ENCODE data around the gene UNC45A.
"Not testable (repeated sequence)": the region's sequence is repeated elsewhere in the genome, so short reads cannot be mapped to it uniquely, and the experiment has no call there.

Gene UNC45A

DNA sequence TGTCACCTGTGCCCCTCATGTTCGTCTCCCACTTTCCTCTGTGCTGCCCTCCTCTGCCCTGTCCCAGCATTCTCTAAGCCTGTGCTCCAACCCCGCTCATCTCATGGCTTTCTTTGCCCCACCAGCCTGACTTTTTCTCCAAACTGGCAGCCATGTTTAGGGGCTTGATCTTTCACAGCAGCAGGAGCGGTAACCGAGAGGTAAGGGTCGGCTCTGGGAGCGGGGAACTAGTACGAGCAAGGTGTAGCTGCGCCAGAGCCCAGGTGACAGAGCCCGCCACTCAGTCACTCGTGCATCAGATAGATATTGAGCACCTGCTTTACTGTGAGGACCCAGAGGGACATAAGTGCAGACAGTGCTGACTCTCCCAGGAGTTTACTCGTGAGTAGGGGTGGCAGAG is 18.6 kb upstream of the UNC45A start:
- DNase-seq: no peak

DNA sequence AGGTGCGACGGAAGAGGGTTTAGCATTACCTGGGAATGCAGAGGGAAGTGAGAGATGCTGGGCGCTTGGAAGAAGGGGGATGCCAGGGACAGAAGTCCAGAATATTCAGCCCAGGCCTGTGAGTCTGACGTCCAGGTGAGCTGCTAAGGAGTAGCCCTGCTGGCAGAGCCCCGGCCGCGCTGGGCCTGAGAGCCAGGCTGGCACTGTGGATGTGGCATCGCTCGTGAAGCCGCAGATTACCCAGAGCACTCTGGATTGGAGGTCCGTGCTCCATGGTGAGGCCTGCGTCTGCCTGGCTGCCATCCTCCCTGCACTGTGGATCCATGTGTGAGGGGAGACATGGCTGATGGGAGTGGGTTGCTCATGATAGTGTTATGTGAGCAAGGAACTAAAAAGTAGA is 17.5 kb upstream of the UNC45A start:
- no peak for DNase-seq

DNA sequence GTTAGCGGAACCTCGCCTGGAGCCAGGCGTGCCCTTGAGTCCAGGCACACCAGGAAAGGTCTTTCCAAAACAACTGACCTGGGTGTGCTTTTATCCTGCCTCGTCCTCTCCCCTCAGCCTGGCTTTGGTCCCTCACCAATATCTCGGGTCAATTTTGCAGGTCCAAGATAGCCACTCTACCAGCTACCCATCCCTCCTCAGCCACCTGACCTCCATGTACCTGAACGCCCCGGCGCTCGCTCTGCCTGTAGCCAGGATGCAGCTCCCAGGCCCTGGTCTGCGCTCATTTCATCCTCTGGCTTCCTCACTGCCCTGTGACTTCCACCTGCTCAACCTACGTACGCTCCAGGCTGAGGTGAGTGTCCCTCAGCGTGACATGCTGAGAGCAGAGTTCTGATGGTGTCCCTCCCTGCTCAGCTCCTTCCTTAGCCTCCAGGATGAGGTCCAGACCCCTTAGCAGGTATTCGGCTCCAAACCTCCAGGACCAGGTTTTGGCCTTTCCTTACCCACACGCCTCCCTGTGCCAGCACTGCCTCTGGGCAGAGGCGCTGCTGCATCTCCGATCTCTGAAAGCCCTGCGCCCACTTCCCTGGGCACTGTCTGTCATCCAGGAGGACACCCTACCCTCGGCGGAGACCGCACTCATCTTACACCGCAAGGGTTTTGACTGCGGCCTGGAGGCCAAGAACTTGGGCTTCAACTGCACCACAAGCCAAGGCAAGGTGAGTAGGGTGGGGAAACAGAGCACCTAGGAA is 16.9 kb upstream of the UNC45A start:
- DNase-seq: no peak

DNA sequence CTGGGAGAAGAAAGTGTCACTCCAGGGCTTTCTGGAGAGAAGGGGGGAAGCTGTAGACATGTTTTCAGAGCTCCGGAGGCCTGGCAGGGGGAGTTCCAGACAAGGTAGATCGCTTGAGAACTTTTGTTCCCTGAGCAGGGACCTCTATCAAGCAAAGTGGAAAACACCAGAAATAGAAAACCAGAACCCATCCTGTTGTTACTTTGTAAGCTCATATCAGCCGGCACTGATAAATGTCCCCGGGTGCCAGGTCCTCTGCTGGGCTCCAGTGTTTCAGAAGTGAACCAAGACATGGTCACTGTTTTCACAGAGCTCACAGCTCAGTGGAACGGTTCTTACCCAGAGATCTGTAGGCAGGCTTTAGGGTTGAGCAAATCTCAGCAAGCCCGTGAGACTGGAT is 16.2 kb upstream of the UNC45A start:
- no peak for DNase-seq

DNA sequence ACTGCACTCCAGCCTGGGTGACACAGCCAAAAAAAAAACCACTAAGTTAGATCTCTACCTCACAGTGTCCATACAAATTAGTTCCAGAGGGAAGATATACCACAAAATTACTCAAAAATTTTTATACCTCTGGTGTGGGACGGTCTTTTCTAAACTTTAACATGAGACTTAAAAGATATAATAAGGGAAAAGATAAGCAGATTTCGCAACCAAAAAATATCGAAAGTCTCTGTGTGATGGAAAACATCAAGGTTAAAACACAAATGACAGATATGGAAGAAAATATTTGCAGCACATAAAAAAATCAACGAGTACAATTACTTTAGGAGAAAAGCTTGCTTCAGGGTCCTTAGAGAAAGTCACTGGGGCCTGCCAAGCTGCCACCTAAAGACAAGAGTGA is 13.2 kb upstream of the UNC45A start:
- no peak for DNase-seq

DNA sequence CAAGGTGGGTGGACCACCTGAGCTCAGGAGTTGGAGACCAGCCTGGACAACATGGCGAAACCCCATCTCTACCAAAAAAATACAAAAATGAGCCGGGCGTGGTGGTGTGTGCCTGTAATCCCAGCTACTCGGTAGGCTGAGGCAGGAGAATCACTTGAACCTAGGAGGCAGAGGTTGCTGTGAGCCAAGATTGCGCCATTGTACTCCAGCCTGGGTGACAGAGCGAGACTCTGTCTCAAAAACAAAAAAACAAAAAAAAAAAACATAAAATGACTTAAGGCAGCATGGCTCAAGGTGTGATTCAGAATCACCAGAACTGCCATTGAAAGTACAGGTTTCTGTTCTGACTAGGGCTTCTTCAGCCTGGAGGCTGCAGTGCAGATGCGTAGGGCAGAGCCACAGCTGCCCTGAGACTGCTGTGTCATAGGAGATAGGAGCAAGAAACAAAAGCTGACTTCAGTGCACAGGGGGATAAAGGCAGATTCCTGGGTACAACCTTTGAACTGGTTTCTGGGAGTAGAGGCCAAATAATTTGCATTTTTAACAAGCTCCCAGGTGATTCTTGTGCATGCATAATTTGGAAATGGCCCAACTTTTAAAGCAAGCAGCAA is 12.3 kb upstream of the UNC45A start:
- not testable (repeated sequence) for DNase-seq

DNA sequence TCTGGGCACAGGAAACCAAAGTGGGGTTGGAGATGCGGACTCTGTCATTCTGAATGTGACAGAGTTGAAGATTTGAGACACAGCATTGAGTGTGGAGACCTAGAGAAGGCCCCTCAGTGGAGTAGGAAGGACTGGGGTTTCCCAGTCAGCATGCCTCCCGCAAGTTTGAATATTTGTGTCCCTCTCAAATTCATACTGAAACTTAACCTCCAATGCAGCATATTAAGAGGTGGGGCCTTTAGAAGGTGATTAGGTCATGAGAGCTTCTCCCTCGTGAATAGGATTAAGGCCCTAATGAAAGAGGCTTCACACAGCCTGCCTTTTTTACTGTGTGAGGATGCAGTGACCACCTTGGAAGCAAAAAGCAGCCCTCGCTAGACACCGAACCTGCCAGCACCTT is 10.7 kb upstream of the UNC45A start:
- DNase-seq: no peak

DNA sequence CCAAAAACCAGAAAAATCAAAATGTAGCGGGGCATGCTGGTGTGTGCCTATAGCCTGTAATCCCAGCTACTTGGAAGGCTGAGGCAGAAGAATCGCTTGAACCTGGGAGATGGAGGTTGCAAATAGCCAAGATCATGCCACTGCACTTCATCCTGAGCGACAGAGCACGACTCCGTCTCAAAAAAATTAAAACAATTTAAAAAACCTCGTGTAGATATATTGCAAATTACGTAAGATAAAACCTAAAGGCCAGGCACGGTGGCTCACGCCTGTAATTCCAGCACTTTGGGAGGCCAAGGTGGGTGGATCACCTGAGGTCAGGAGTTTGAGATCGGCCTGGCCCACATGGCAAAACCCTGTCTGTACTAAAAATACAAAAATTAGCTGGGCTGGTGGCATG is 8.3 kb upstream of the UNC45A start:
- not testable (repeated sequence) for DNase-seq

DNA sequence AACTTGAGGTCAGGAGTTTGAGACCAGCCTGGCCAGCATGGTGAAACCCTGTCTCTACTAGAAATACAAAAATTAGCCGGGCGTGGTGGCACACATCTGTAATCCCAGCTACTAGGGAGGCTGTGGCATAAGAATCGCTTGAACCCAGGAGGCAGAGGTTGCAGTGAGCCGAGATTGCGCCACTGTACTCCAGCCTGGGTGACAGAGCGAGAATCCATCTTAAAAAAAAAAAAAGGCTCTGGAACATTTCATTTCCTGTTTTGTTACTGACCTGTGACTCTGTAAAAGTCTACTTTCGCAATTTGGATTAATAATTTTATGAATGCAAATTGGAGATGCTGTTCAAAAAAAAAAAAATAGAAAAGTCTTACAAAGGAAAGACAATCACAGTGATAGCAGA is 7.0 kb upstream of the UNC45A start:
- not testable (repeated sequence) for DNase-seq

DNA sequence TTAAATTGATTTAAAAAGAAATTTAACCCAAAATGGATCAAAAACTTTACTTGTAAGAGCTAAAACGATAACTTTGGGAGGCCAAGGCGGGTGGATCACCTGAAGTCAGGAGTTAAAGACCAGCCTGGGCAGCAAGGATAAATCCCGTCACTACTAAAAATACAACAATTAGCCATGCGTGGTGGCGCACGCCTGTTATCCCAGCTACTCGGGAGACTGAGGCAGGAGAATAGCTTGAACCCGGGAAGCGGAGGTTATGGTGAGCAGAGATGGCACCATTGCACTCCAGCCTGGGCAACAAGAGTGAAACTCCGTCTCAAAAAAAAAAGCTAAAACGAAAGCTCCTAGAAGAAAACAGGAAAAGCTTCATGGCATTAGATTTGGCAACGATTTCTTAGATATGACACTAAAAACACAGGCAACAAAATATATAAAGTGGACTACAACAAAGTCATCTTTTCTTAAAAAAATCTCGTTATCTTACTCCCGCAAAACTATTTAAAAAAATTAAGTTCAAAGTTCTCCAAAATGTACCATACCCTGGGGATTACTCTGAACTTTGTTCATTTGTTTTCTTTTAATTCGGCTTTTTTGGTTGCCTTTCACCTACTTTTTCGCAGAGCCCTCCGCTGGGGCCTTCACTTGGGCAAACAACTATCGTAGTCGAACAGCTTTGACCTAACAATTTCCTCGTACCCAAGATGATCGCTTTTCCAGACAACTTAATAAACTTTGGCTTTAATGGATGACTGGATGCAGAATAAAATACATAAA is 5.7 kb upstream of the UNC45A start:
- DNase-seq: no peak

DNA sequence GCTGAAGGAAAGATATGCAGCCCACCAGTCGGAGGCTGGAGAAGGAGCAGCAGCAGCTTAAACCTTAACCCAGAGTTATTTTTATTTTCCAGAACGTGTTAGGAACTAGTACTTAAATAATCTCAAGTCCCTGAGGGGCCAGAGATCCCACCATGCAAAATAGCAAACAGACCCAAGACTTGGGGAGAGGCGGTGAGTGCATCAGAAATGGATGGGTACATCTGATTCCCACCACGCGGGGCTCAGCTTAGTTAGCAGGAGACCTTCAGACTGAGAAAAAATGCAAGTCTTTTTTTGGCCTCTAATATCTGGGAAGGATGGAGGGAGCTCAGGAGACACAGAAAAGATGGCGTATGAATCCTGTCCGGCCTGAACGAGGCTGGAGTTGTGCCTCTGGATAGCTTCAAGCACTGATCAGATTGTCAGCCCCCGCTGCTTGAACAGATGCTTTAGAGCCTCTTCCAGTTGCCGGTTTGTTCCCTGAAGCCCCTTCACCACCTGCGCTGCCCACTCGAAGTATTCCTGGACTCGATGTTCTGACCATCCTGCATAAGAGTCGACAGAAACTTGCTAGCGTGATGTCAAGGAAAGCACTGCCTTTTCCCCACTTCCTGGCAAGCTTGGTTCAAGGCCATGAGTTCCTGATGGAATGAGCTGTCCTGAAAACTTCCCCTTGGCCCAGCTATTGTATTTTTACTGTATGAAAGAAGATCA is 4.1 kb upstream of the UNC45A start:
- no peak for DNase-seq

DNA sequence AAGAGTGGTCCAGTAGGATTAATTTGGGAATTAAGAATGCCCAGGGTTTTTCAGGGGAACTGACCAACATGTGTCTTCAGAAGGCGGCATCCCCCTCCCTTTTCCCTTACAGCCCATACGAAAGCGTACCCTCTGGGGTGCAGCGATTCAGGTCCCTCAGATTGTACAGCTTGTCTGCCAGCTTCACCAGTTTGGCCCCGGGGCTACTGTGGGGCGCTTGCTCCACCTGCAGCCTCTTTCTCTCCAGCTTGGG is 3.6 kb upstream of the UNC45A start:
- DNase-seq: no peak

DNA sequence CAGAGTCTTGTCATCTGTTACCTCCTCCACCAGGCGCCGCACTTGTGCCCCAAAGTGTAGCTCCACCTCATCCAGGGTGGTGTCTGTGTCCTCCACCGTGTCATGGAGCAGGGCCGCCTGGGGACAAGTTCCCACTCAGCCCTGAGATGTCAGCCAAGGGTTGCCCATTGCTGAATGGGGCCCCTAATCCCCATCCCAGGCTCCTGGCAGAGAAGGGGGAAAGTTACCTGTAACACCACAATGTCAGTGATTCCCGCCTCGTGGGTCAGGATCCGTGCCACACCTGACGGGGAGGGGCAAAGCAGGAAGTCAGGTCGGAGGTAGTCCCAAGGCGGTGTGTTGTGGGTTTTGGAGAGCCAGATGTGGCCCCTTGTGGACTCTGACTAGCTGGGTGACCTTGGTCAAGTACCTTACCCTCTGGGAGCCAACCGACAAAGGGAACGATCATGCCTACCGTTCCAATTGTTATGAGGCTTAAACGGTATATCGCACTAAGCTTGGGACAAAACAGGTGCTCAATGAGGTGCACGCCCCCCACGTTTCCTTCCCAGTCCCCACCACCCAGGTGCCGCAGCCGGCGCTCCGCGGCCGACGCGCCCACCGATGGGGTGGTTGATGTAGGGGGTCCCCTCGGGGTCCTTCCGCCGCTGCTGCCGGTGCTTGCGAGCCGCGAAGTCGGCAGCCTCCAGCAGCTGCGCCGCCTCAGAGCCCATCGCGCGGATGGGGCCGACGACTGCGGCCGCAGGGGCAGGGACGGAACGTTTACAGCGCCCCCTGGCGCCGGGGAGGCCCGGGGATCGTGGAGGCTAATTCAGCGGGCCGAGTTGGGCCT is 3.0 kb upstream of the UNC45A start, which contains the start of gene HDDC3:
TSS of gene HDDC3 (minus strand) at position 722 of the 832 bp plus-strand sequence. CDS start at position 713, 9 bp downstream.
- DNase-seq: peak; percentile 81

DNA sequence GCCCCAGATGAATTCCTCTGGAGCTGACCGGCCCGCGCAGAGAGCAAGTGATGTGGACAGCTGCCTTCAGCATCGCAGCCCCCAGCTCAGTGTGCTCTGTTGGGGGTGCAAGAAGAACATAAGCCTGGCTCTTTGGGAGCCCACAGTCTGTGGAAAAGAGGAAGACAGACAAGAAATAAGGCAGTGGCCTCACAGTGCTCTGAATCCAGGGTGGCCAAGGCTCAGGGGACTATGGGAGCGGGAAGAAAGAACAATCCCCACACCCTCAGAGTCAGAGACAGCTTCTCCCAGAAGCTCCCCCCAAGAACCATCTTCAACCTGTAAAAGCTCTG is 2.5 kb upstream of the UNC45A start:
- no peak for DNase-seq

DNA sequence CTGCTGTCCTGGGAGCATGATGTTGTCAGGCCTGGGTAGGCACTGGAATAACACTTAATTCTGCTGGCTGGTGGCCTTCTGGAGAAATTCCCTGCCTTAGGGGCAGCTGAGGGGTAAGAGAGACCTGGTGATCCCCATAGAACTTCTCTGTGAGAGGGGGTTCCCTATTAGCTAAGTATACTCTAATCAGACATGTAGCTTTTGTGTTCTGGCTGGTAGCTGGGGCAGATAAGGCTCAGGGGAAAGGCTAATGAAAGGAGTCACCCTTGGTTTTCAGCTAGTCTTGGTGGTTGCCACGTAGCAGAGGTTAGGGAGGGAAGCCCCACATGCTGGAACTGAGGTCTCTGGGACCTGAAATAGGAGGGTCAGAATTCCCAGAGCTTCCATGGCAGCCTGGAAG is 1.8 kb upstream of the UNC45A start:
- DNase-seq: no peak

DNA sequence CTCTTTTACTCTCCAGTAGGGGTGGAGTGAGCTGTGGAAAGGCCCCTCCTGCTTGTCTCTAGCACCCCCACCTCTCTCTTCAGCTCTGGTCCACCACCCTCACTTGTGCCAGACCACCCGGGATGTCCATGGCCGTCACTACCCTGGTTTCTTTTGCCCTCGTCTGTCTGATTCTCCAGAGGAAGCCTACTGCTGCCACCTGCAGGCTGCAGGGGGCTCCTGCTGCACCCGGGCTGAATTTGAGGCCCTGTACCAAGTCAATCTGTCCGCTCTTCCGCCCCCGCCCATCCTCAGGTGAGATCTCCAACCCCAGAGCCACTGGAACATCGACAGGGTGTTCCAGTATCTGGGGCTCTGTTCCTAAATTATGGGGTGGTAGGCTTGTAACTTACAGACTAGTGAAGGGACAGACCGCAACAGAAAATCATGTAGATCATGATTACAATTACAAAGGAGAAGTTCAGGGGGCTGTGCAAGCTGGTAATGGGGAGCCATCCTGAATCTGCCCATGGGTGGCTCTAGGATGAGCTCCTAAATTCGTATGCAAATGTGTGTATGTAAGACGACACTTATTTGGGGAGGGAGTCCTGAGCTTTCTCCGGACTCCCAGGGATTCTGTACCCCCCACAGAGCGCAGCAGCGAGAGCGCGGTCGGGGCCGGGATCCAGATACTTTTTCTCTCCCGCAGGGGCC is 683 bp upstream of the UNC45A start:
- peak; percentile 81 for DNase-seq

DNA sequence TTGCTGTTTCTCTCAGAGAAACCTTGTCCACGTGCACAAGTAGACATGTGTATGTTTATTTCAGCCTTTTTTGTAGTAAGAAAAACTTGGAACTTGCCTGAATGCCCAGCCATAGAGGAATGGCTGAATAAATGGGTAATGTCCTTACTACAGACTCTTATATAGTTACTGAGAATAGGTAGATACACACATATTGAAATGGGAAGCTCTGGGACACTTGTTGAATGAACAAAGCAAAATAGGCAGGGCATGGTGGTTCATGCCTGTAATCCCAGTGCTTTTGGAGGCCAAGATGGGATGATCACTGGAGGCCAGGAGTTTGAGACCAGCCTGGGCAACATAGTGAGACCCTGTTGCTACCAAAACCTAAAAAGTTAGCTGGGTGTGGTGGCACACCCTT is 1.7 kb downstream of the UNC45A start:
- no peak for DNase-seq

DNA sequence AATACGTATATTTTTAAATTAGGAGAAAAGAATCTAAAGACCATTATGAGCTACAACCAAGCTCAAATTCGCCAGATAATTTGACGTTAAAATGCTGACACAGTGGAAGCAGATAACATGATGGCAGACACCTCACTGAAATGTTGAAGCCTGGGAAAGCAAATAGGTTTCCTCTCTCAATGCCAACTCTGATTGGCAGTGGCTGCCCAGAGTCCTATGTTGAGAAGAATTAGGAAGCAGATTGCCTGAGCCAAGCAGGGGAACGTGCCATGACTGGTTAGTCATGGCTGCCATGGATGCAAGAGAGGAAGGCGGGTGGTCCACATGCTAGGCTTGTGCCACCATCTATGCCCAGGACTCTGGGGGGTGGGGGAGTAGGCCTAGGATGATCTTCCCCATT is 3.2 kb downstream of the UNC45A start:
- no peak for DNase-seq

DNA sequence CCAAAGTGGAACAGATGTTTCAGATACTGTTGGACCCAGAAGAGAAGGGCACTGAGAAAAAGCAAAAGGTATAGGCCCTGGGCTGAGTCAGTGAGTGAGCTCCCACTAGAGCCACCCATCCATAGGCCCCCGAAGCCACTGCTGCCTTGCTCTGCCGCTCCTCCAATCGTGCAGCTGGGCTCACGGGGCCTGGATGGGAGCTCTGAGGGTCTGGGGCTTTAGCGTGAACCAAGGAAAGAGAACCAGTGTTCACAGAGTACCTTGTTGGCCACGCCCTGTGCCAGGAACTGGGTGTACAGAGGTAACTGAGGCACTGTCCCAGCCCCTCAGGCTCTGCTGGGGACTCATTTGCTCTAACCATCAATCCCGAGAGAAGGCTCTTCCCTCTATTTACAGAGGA is 4.7 kb downstream of the UNC45A start:
- no peak for DNase-seq

DNA sequence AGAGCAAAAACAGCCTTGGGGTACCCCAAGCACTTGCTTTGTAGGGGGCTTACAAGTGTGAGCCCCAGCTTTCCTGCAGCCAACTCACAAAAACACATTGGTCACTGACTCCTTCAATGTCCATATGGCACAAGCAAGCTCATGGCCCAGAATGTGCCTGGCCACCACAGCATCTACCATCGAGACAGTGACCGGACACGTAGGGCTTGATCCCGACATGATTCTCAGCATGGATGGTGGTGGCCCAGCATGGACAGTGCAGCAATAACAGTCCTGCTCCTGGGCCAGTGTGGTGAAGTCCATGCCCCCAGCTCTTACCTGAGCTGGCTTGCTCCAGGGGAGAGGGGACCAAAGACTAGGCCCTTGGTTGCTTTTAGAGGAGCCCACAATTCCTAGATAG is 6.0 kb downstream of the UNC45A start:
- no peak for DNase-seq

DNA sequence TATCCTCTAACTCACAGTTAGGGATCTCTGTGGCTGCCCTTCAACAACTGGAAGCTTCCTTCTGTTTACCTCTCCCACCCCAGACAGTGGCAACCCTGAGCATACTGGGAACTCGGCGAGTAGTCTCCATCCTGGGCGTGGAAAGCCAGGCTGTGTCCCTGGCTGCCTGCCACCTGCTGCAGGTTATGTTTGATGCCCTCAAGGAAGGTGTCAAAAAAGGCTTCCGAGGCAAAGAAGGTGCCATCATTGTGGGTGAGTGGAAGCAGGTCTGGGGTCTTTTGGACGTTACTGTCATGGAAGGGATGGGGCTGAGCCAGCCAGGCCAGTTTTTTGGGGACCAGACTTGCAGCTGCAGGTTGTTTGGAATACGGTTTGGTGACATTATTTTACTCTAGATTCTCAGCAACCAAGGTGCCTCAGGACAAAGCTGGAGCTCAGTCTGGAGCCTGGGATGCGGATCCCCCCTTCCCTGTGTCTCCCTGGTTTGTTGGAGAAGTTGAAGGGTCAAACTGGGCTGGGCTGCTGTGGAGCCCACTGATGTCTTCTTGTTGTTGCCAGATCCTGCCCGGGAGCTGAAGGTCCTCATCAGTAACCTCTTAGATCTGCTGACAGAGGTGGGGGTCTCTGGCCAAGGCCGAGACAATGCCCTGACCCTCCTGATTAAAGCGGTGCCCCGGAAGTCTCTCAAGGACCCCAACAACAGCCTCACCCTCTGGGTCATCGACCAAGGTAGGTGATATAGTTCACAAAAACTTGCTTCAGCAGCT is 7.5 kb downstream of the UNC45A start:
- DNase-seq: no peak
